Measurements from ENCODE around the gene CDC123.

DNA sequence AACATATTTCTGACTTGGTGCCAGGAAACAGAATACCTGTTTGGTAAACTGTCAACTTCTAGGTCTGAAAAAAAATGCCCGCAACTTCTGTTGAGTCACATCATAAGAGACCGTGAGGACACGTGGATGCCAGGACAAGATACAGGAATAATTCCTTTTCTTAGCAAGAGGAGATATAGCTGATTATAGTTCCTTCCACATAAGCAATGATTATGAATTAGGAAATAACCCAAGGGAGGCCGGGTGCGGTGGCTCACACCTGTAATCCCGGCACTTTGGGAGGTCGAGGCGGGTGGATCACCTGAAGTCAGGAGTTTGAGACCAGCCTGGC, 75.2 kb downstream of the CDC123 start:
- TF ChIP-seq PAX5 (IDR thresholded peaks at IDR 0.05; ENCODE audit: insufficient read depth, low read length, severe bottlenecking) (no peak), POLR2A (IDR thresholded peaks at IDR 0.05; ENCODE audit: low read depth, low read length) (no peak)

Data from GM12891 (cell line).